ENCODE measurements around the gene TMEM18.

Gene TMEM18

GRCh38 chr2:696999-697627 is 19.9 kb upstream of the TMEM18 start:
- Histone ChIP-seq H3K79me1 (ENCODE audit: low read depth, low read length) (no peaks in the 10 kb centered on the region), H2BK120ac (ENCODE audit: low read depth, low read length) (no peak overlapping the region), H4K8ac (ENCODE audit: low read depth, low read length) (no peak overlapping the region), H3K4me1 (ENCODE audit: control insufficient read depth in 2 of 2, insufficient read depth in 1 of 2, low read depth in 1 of 2, low read length in 2 of 2) (no peaks in the 10 kb centered on the region), H3K18ac (ENCODE audit: low read length) (no peak overlapping the region), H4K91ac (ENCODE audit: low read depth, low read length, poor library complexity) (no peak overlapping the region), H2AFZ (ENCODE audit: low read length) (no peak overlapping the region), H3K4me2 (ENCODE audit: insufficient read depth, low read length, poor library complexity, severe bottlenecking) (no peak overlapping the region), H2BK15ac (ENCODE audit: low read length) (no peak overlapping the region), H2AK5ac (ENCODE audit: low read depth, low read length) (no peak overlapping the region), H3K14ac (ENCODE audit: low read length) (no peak overlapping the region), H3K4ac (ENCODE audit: low read length) (no peak overlapping the region), H3K36me3 (replicated peaks in 1 of 2; ENCODE audit: control insufficient read depth in 2 of 2, insufficient read depth in 2 of 2, low read length in 2 of 2) (no peaks in the 10 kb centered on the region), H3K9me3 (replicated peaks in 1 of 2; ENCODE audit: control insufficient read depth in 2 of 2, insufficient read depth in 1 of 2, low read depth in 1 of 2, low read length in 2 of 2) (no peaks in the 10 kb centered on the region), H3K27ac (replicated peaks; ENCODE audit: low read length) (no peak overlapping the region), H2BK12ac (ENCODE audit: low read length) (no peak overlapping the region), H3K4me3 (ENCODE audit: low read length in 2 of 2) (no peak overlapping the region), H2BK5ac (ENCODE audit: low read length) (no peak overlapping the region), H3K9ac (ENCODE audit: low read depth, low read length, poor library complexity) (no peak overlapping the region), H3K23ac (ENCODE audit: low read depth, low read length, poor library complexity) (no peak overlapping the region), H3K27me3 (ENCODE audit: control insufficient read depth in 3 of 3, insufficient read depth in 3 of 3, low read depth in 1 of 3, low read length in 3 of 3) (no peaks in the 10 kb centered on the region)
- DNase-seq (ENCODE audit: low spot score): no peak
- no CpG with 5 or more reads among the region's 11 CpGs for WGBS, 2 donors (ENCODE audit: extremely low coverage in 2 of 2, insufficient read length in 2 of 2, insufficient replicate concordance in 1 of 2)

GRCh38 chr2:696463-696862 is 19.3 kb upstream of the TMEM18 start:
- no peak overlapping the region for H3K4ac ChIP-seq (ENCODE audit: low read length)
- H3K9me3 ChIP-seq (replicated peaks in 1 of 2; ENCODE audit: control insufficient read depth in 2 of 2, insufficient read depth in 1 of 2, low read depth in 1 of 2, low read length in 2 of 2): no peaks in the 10 kb centered on the region
- H2BK12ac ChIP-seq (ENCODE audit: low read length): no peak overlapping the region
- H3K27me3 ChIP-seq (ENCODE audit: control insufficient read depth in 3 of 3, insufficient read depth in 3 of 3, low read depth in 1 of 3, low read length in 3 of 3): no peaks in the 10 kb centered on the region
- no peaks in the 10 kb centered on the region for H3K79me1 ChIP-seq (ENCODE audit: low read depth, low read length)
- H3K4me1 ChIP-seq (ENCODE audit: control insufficient read depth in 2 of 2, insufficient read depth in 1 of 2, low read depth in 1 of 2, low read length in 2 of 2): no peaks in the 10 kb centered on the region
- DNase-seq (ENCODE audit: low spot score): no peak
- H2AFZ ChIP-seq (ENCODE audit: low read length): no peak overlapping the region
- no peak overlapping the region for H3K27ac ChIP-seq (replicated peaks; ENCODE audit: low read length)
- no peak overlapping the region for H2AK5ac ChIP-seq (ENCODE audit: low read depth, low read length)
- H3K36me3 ChIP-seq (replicated peaks in 1 of 2; ENCODE audit: control insufficient read depth in 2 of 2, insufficient read depth in 2 of 2, low read length in 2 of 2): no peaks in the 10 kb centered on the region
- no peak overlapping the region for H3K18ac ChIP-seq (ENCODE audit: low read length)
- H2BK15ac ChIP-seq (ENCODE audit: low read length): no peak overlapping the region
- H3K14ac ChIP-seq (ENCODE audit: low read length): no peak overlapping the region
- H3K23ac ChIP-seq (ENCODE audit: low read depth, low read length, poor library complexity): no peak overlapping the region
- no peak overlapping the region for H2BK120ac ChIP-seq (ENCODE audit: low read depth, low read length)
- no peak overlapping the region for H3K4me2 ChIP-seq (ENCODE audit: insufficient read depth, low read length, poor library complexity, severe bottlenecking)
- WGBS, 2 donors (ENCODE audit: extremely low coverage in 2 of 2, insufficient read length in 2 of 2, insufficient replicate concordance in 1 of 2): no CpG with 5 or more reads among the region's 5 CpGs
- H3K9ac ChIP-seq (ENCODE audit: low read depth, low read length, poor library complexity): no peak overlapping the region
- H4K91ac ChIP-seq (ENCODE audit: low read depth, low read length, poor library complexity): no peak overlapping the region
- H3K4me3 ChIP-seq (ENCODE audit: low read length in 2 of 2): no peak overlapping the region
- H2BK5ac ChIP-seq (ENCODE audit: low read length): no peak overlapping the region
- H4K8ac ChIP-seq (ENCODE audit: low read depth, low read length): no peak overlapping the region

GRCh38 chr2:694906-695510 is 17.8 kb upstream of the TMEM18 start:
- Histone ChIP-seq H2BK120ac (ENCODE audit: low read depth, low read length) (no peak overlapping the region), H3K4me2 (ENCODE audit: insufficient read depth, low read length, poor library complexity, severe bottlenecking) (no peak overlapping the region), H3K4me1 (ENCODE audit: control insufficient read depth in 2 of 2, insufficient read depth in 1 of 2, low read depth in 1 of 2, low read length in 2 of 2) (no peaks in the 10 kb centered on the region), H3K14ac (ENCODE audit: low read length) (no peak overlapping the region), H2AFZ (ENCODE audit: low read length) (no peak overlapping the region), H2BK15ac (ENCODE audit: low read length) (no peak overlapping the region), H3K18ac (ENCODE audit: low read length) (no peak overlapping the region), H3K36me3 (replicated peaks in 1 of 2; ENCODE audit: control insufficient read depth in 2 of 2, insufficient read depth in 2 of 2, low read length in 2 of 2) (no peaks in the 10 kb centered on the region), H3K27me3 (ENCODE audit: control insufficient read depth in 3 of 3, insufficient read depth in 3 of 3, low read depth in 1 of 3, low read length in 3 of 3) (no peaks in the 10 kb centered on the region), H4K91ac (ENCODE audit: low read depth, low read length, poor library complexity) (no peak overlapping the region), H2BK5ac (ENCODE audit: low read length) (no peak overlapping the region), H3K23ac (ENCODE audit: low read depth, low read length, poor library complexity) (no peak overlapping the region), H3K4ac (ENCODE audit: low read length) (no peak overlapping the region), H3K9me3 (replicated peaks in 1 of 2; ENCODE audit: control insufficient read depth in 2 of 2, insufficient read depth in 1 of 2, low read depth in 1 of 2, low read length in 2 of 2) (no peaks in the 10 kb centered on the region), H4K8ac (ENCODE audit: low read depth, low read length) (no peak overlapping the region), H3K27ac (replicated peaks; ENCODE audit: low read length) (no peak overlapping the region), H3K9ac (ENCODE audit: low read depth, low read length, poor library complexity) (no peak overlapping the region), H3K79me1 (ENCODE audit: low read depth, low read length) (no peaks in the 10 kb centered on the region), H3K4me3 (ENCODE audit: low read length in 2 of 2) (no peak overlapping the region), H2AK5ac (ENCODE audit: low read depth, low read length) (no peak overlapping the region), H2BK12ac (ENCODE audit: low read length) (no peak overlapping the region)
- no peak for DNase-seq (ENCODE audit: low spot score)
- WGBS, 2 donors (ENCODE audit: extremely low coverage in 2 of 2, insufficient read length in 2 of 2, insufficient replicate concordance in 1 of 2): no CpG with 5 or more reads among the region's 6 CpGs

GRCh38 chr2:694174-694573 is 17.0 kb upstream of the TMEM18 start:
- no peak for DNase-seq (ENCODE audit: low spot score)
- Histone ChIP-seq H3K4me2 (ENCODE audit: insufficient read depth, low read length, poor library complexity, severe bottlenecking) (no peak overlapping the region), H3K36me3 (replicated peaks in 1 of 2; ENCODE audit: control insufficient read depth in 2 of 2, insufficient read depth in 2 of 2, low read length in 2 of 2) (no peaks in the 10 kb centered on the region), H3K27me3 (ENCODE audit: control insufficient read depth in 3 of 3, insufficient read depth in 3 of 3, low read depth in 1 of 3, low read length in 3 of 3) (no peaks in the 10 kb centered on the region), H4K8ac (ENCODE audit: low read depth, low read length) (no peak overlapping the region), H2BK15ac (ENCODE audit: low read length) (no peak overlapping the region), H4K91ac (ENCODE audit: low read depth, low read length, poor library complexity) (no peak overlapping the region), H3K4me1 (ENCODE audit: control insufficient read depth in 2 of 2, insufficient read depth in 1 of 2, low read depth in 1 of 2, low read length in 2 of 2) (no peaks in the 10 kb centered on the region), H2BK12ac (ENCODE audit: low read length) (no peak overlapping the region), H2BK5ac (ENCODE audit: low read length) (no peak overlapping the region), H3K14ac (ENCODE audit: low read length) (no peak overlapping the region), H3K9me3 (replicated peaks in 1 of 2; ENCODE audit: control insufficient read depth in 2 of 2, insufficient read depth in 1 of 2, low read depth in 1 of 2, low read length in 2 of 2) (no peaks in the 10 kb centered on the region), H3K27ac (replicated peaks; ENCODE audit: low read length) (no peak overlapping the region), H3K9ac (ENCODE audit: low read depth, low read length, poor library complexity) (no peak overlapping the region), H3K4me3 (ENCODE audit: low read length in 2 of 2) (no peak overlapping the region), H3K23ac (ENCODE audit: low read depth, low read length, poor library complexity) (no peak overlapping the region), H3K4ac (ENCODE audit: low read length) (no peak overlapping the region), H2BK120ac (ENCODE audit: low read depth, low read length) (no peak overlapping the region), H3K79me1 (ENCODE audit: low read depth, low read length) (no peaks in the 10 kb centered on the region), H2AK5ac (ENCODE audit: low read depth, low read length) (no peak overlapping the region), H2AFZ (ENCODE audit: low read length) (no peak overlapping the region), H3K18ac (ENCODE audit: low read length) (no peak overlapping the region)
- WGBS, 2 donors (ENCODE audit: extremely low coverage in 2 of 2, insufficient read length in 2 of 2, insufficient replicate concordance in 1 of 2): no CpG with 5 or more reads among the region's 2 CpGs

All from neuronal stem cell (in vitro differentiated cells).